ENCODE measurements around the gene LRP3.
"Not testable (repeated sequence)": the region's sequence is repeated elsewhere in the genome, so short reads cannot be mapped to it uniquely, and the experiment has no call there.

Gene LRP3

GRCh38 chr19:33202546-33203507 is 8.7 kb downstream of the LRP3 start:
- no peak for DNase-seq (ENCODE audit: low read depth)

GRCh38 chr19:33203529-33203928 is 9.4 kb downstream of the LRP3 start:
- no peak for DNase-seq (ENCODE audit: low read depth)

GRCh38 chr19:33204136-33204973 is 10.2 kb downstream of the LRP3 start:
- DNase-seq (ENCODE audit: low read depth) = no peak

- no peak for DNase-seq (ENCODE audit: low read depth)
Observed at GRCh38 chr19:33205110-33205509, 11.0 kb downstream of the LRP3 start.

- no peak for DNase-seq (ENCODE audit: low read depth)
Observed at GRCh38 chr19:33205531-33206260, 11.6 kb downstream of the LRP3 start.

GRCh38 chr19:33206261-33207039 is 12.3 kb downstream of the LRP3 start:
- DNase-seq (ENCODE audit: low read depth) = no peak

GRCh38 chr19:33207040-33207620 is 13.0 kb downstream of the LRP3 start:
- no peak for DNase-seq (ENCODE audit: low read depth)

GRCh38 chr19:33207903-33208302 is 13.8 kb downstream of the LRP3 start:
- DNase-seq (ENCODE audit: low read depth) = no peak

GRCh38 chr19:33208371-33208895 is 14.3 kb downstream of the LRP3 start:
- DNase-seq (ENCODE audit: low read depth) = no peak

- no peak for DNase-seq (ENCODE audit: low read depth)
Observed at GRCh38 chr19:33208904-33209849, 15.0 kb downstream of the LRP3 start.

GRCh38 chr19:33209850-33210230 is 15.7 kb downstream of the LRP3 start:
- DNase-seq (ENCODE audit: low read depth) = not testable (repeated sequence)

- no peak for DNase-seq (ENCODE audit: low read depth)
Observed at GRCh38 chr19:33210266-33210940, 16.3 kb downstream of the LRP3 start.

GRCh38 chr19:33211794-33212435 is 17.8 kb downstream of the LRP3 start:
- no peak for DNase-seq (ENCODE audit: low read depth)

GRCh38 chr19:33212436-33213172 is 18.5 kb downstream of the LRP3 start:
- DNase-seq (ENCODE audit: low read depth) = no peak

- DNase-seq (ENCODE audit: low read depth) = no peak
Observed at GRCh38 chr19:33214596-33214995, 20.5 kb downstream of the LRP3 start.

GRCh38 chr19:33215438-33216197 is 21.5 kb downstream of the LRP3 start:
- no peak for DNase-seq (ENCODE audit: low read depth)

- DNase-seq (ENCODE audit: low read depth) = no peak
Observed at GRCh38 chr19:33216198-33216830, 22.2 kb downstream of the LRP3 start.

Data from stimulated activated CD8-positive, alpha-beta memory T cell treated with anti-CD3 and anti-CD28 coated beads, Interleukin-12 subunit alpha, Interleukin-12 subunit beta, amount 100 ng/mL, for 4 hours (primary cell).